Caco-2 (cell line): ENCODE data around the gene GPR39. TPM values are rescaled to one million over a fixed set of nuclear protein-coding genes. Genes with fewer than 3 reads are reported as not detected.

ENCODE experiments used
- BruUV-seq: library from RNA; stranded (reverse); fragments of 400-500 nt; replicated peaks from 2 replicates; lab custom pipeline; 2021; lab: Mats Ljungman, UMichigan
- CTCF ChIA-PET: fragments of 300-600 bp; sonication (Branson Sonifier 250); formaldehyde crosslinking; loops from one replicate; lab custom pipeline; 2022; ENCODE audit warnings: antibody characterized with exemption; lab: Charles Lee
- POLR2A ChIA-PET: fragments of 300-600 bp; sonication (Branson Sonifier 250); formaldehyde crosslinking; loops from one replicate; lab custom pipeline; 2022; ENCODE audit warnings: antibody characterized with exemption; lab: Charles Lee
- DNase-seq, 2 experiments: peaks; one replicate each; pipeline versions ENCODE4 v3.0.0 to v3.0.0-alpha.2; 2020 to 2022
- H3K27me3 ChIP-seq: replicated peaks from 2 replicates; pipeline ENCODE4 v1.6.0; 2011; ENCODE audit warnings: low read length; ENCODE audit not compliant: control insufficient read depth, insufficient read depth
- H3K36me3 ChIP-seq: 2 replicates; pipeline ENCODE4 v1.5.1; 2011; ENCODE audit warnings: low read length; ENCODE audit not compliant: control insufficient read depth, insufficient read depth
- H3K4me1 ChIP-seq: fragments of 250-450 bp; sonication (Bioruptor Pico); 2 replicates; pipeline ENCODE4 v1.5.1; 2020; ENCODE audit warnings: mild to moderate bottlenecking
- H3K4me3 ChIP-seq: 2 replicates; pipeline ENCODE4 v1.5.1; 2011; ENCODE audit warnings: low read depth, mild to moderate bottlenecking, control low read depth, low read length
- H3K9me3 ChIP-seq: fragments of 250-450 bp; sonication (Bioruptor Pico); 2 replicates; pipeline ENCODE4 v1.5.1; 2020; ENCODE audit warnings: mild to moderate bottlenecking, moderate library complexity
- H3K27ac Mint-ChIP-seq: one replicate; pipeline ENCODE4 v1.8.0; 2022; ENCODE audit warnings: mixed read lengths; ENCODE audit not compliant: unreplicated experiment
- H3K27me3 Mint-ChIP-seq: one replicate; pipeline ENCODE4 v1.8.0; 2022; ENCODE audit warnings: mixed read lengths; ENCODE audit not compliant: insufficient read depth, unreplicated experiment
- H3K36me3 Mint-ChIP-seq: one replicate; pipeline ENCODE4 v1.8.0; 2022; ENCODE audit warnings: mild to moderate bottlenecking, mixed read lengths; ENCODE audit not compliant: insufficient read depth, unreplicated experiment
- H3K4me1 Mint-ChIP-seq: one replicate; pipeline ENCODE4 v1.8.0; 2022; ENCODE audit warnings: low read depth, mixed read lengths; ENCODE audit not compliant: unreplicated experiment
- H3K4me3 Mint-ChIP-seq: one replicate; pipeline ENCODE4 v1.8.0; 2022; ENCODE audit warnings: mild to moderate bottlenecking, moderate library complexity, mixed read lengths; ENCODE audit not compliant: unreplicated experiment
- H3K9me3 Mint-ChIP-seq: one replicate; pipeline ENCODE4 v1.8.0; 2022; ENCODE audit warnings: mixed read lengths; ENCODE audit not compliant: unreplicated experiment
- CTCF ChIP-seq, 2 experiments: fragments of 200-600 bp in 1 of 2; IDR thresholded peaks; 1 replicate in 1 of 2; 2 replicates in 1 of 2; pipeline versions ENCODE4 v1.5.1 to v1.8.0; 2011 to 2022; ENCODE audit warnings: antibody characterized with exemption in 1 of 2, control low read depth in 1 of 2, inconsistent platforms in 1 of 2, low read depth in 1 of 2, low read length in 1 of 2, mild to moderate bottlenecking in 1 of 2, moderate library complexity in 1 of 2; ENCODE audit not compliant: insufficient read depth in 1 of 2, severe bottlenecking in 1 of 2, unreplicated experiment in 1 of 2
- intact Hi-C: fragments of 100-400 bp; cut with micrococcal nuclease; formaldehyde crosslinking; loops from one replicate; pipeline ENCODE4 v1.10.0; 2022; ENCODE audit not compliant: unreplicated experiment
- total RNA-seq: library from RNA; stranded (reverse); gene quantifications from 2 replicates; pipeline ENCODE4 v1.2.3, GENCODE V29; 2022

Gene GPR39
- total RNA-seq, 1 experiment from 2014 or later, result 26.8 TPM

DNA sequence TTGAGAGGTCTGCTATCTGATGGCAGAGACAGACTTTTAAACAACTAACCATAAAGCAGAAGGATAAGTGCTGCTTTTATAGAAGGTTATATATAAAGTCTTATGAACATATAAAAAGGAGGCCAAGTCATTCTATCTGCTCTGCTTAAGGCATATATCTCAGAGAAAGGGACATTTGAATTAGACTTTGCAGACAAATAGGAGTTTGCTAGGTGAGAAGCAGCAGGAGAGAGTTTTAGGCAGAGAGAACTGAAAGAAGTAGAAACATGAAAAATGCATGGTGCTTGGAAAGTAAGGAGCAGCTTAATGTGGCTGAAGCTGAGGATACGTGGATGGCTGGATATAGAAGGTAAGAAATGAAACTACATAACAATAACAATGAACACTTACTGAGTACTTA lies 188.0 kb downstream of the GPR39 start:
- Histone ChIP-seq H3K27me3 (no peaks in the 10 kb centered on the region), H3K4me3 (no peak overlapping the region), H3K4me1 (no peaks in the 10 kb centered on the region), H3K36me3 (no peaks in the 10 kb centered on the region; the same call in 1 of the 2 replicates), H3K9me3 (no peaks in the 10 kb centered on the region)
- ChIA-PET POLR2A (no interaction called here), CTCF (no interaction called here)
- Mint-ChIP-seq H3K27me3 (no peaks in the 10 kb centered on the region), H3K9me3 (no peaks in the 10 kb centered on the region), H3K27ac (no peak overlapping the region), H3K4me1 (no peaks in the 10 kb centered on the region), H3K36me3 (no peaks in the 10 kb centered on the region), H3K4me3 (no peak overlapping the region)
- DNase-seq, result no peak
- no peak for TF ChIP-seq CTCF (IDR thresholded peaks at IDR 0.05; ENCODE audit: insufficient read depth in 1 of 2, low read depth in 1 of 2, low read length in 1 of 2, severe bottlenecking in 1 of 2, unreplicated experiment in 1 of 2)
- intact Hi-C loops, result no loop called here
- no TSS peak for BruUV-seq

- no peak for TF ChIP-seq CTCF (IDR thresholded peaks at IDR 0.05; ENCODE audit: insufficient read depth in 1 of 2, low read depth in 1 of 2, low read length in 1 of 2, severe bottlenecking in 1 of 2, unreplicated experiment in 1 of 2)
- no peaks in the 10 kb centered on the region for H3K27me3 ChIP-seq
- ChIA-PET CTCF (no interaction called here), POLR2A (no interaction called here)
- no peaks in the 10 kb centered on the region; the same call in 1 of the 2 replicates for H3K36me3 ChIP-seq
- no peak overlapping the region for H3K4me3 ChIP-seq
- Mint-ChIP-seq H3K27ac (no peak overlapping the region), H3K9me3 (no peaks in the 10 kb centered on the region), H3K4me3 (no peak overlapping the region), H3K4me1 (no peaks in the 10 kb centered on the region), H3K27me3 (no peaks in the 10 kb centered on the region), H3K36me3 (no peaks in the 10 kb centered on the region)
- no TSS peak for BruUV-seq
- DNase-seq, result no peak
- intact Hi-C loops, result no loop called here
- H3K9me3 ChIP-seq, result no peaks in the 10 kb centered on the region
- H3K4me1 ChIP-seq, result no peaks in the 10 kb centered on the region
Measured at GRCh38 chr2:132605236-132606180, 188.9 kb downstream of the GPR39 start.

DNA sequence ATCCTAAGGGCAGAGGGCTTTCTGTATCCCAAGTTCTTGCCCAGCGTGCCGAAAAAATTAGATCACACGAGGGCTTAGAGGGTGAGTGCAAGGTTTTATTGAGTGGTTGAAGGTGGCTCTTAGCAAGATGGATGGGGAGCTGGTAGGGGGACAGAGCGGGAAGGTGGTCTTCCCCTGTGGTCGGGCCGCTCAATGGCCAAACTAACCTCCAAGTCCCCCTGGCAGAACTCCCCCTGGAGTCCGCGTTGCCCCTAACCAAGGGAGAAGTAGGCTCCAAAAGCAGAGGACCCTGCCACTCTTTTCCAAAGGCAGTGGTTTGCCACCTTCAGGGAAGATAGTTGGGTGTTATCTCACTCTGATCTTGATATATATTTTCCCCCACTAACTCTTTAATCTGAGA lies 190.0 kb downstream of the GPR39 start:
- Histone ChIP-seq H3K4me1 (no peaks in the 10 kb centered on the region), H3K27me3 (no peaks in the 10 kb centered on the region), H3K4me3 (no peak overlapping the region), H3K9me3 (no peaks in the 10 kb centered on the region), H3K36me3 (no peaks in the 10 kb centered on the region; the same call in 1 of the 2 replicates)
- Mint-ChIP-seq H3K36me3 (no peaks in the 10 kb centered on the region), H3K27me3 (no peaks in the 10 kb centered on the region), H3K9me3 (no peaks in the 10 kb centered on the region), H3K27ac (no peak overlapping the region), H3K4me3 (no peak overlapping the region), H3K4me1 (no peaks in the 10 kb centered on the region)
- intact Hi-C loops, result no loop called here
- ChIA-PET POLR2A (no interaction called here), CTCF (no interaction called here)
- DNase-seq, result no peak
- no TSS peak for BruUV-seq
- TF ChIP-seq CTCF (IDR thresholded peaks at IDR 0.05; ENCODE audit: insufficient read depth in 1 of 2, low read depth in 1 of 2, low read length in 1 of 2, severe bottlenecking in 1 of 2, unreplicated experiment in 1 of 2), result no peak
